ENCODE results near the gene MPV17L2. TPM values are rescaled to one million over a fixed set of nuclear protein-coding genes. Genes with fewer than 3 reads are reported as not detected.

MPV17L2 gene
- total and polyA plus RNA-seq, 2 of the 4 experiments (the other 2 are of a cell fraction) = 7.2 to 19.5 TPM

GRCh38 chr19:18176367-18177310 lies 16.4 kb upstream of the MPV17L2 start:
- H3K79me1 ChIP-seq (ENCODE audit: low read depth in 1 of 2, low read length in 2 of 2) = no peaks in the 10 kb centered on the region
- BruUV-seq (replicated peaks) = no TSS peak
- no peak overlapping the region for H3K9ac ChIP-seq (ENCODE audit: low read depth, low read length)
- no peak overlapping the region for H3K4me2 ChIP-seq (ENCODE audit: low read depth, low read length)
- H3K27ac ChIP-seq (ENCODE audit: insufficient read depth, low read length) = no peak overlapping the region
- H2BK15ac ChIP-seq (ENCODE audit: low read depth, low read length) = no peak overlapping the region
- H2AK5ac ChIP-seq (ENCODE audit: low read depth, low read length) = no peak overlapping the region
- no peak overlapping the region; the same call in 1 of the 2 replicates for H3K14ac ChIP-seq (replicated peaks; ENCODE audit: low read depth, low read length)
- dilution Hi-C loops (cut with HindIII; ENCODE audit: low sequenced_read_pairs, unreplicated experiment) = no loop called here
- H4K20me1 ChIP-seq (ENCODE audit: insufficient read depth, low read length) = no peaks in the 10 kb centered on the region
- H3K36me3 ChIP-seq (ENCODE audit: control insufficient read depth, insufficient read depth, low read length) = no peaks in the 10 kb centered on the region
- WGBS, 2 experiments (ENCODE audit: extremely low coverage in 2 of 2, insufficient read length in 1 of 2) = 85% methylated on average over 5 of the region's 19 CpGs; no CpG with 5 or more reads in 1 of the 2 experiments
- H3K27me3 ChIP-seq (ENCODE audit: control insufficient read depth, insufficient read depth, low read length) = peaks cover 4% of the 10 kb centered on the region; the same call in 1 of the 2 replicates
- H3K4me3 ChIP-seq (ENCODE audit: insufficient read depth, low read depth, low read length) = no peak overlapping the region
- CTCF ChIA-PET = interaction anchor here (1.0 kb wide), 1 partner anchor 9 kb away, joined by 4 read pairs; no protein-coding TSS in a partner anchor
- no peak overlapping the region for H2BK5ac ChIP-seq (ENCODE audit: low read depth, low read length, poor library complexity, severe bottlenecking)
- no peak overlapping the region for H3K56ac ChIP-seq (ENCODE audit: extremely low read depth, insufficient read depth, low read length)
- no peak overlapping the region for H3K4ac ChIP-seq (ENCODE audit: low read depth, low read length)
- 0 out of 2 replicates have a peak, but pooled peaks cover 3% of the 10 kb centered on the region for H3K9me1 ChIP-seq (ENCODE audit: insufficient read depth, low read length)
- no peak overlapping the region for H2BK120ac ChIP-seq (ENCODE audit: low read depth, low read length)
- ATAC-seq (ENCODE audit: low read depth) = no peak
- H3K18ac ChIP-seq (ENCODE audit: low read depth, low read length) = no peak overlapping the region
- intact Hi-C loops (cut with micrococcal nuclease) = no loop called here
- no peak overlapping the region for H2AFZ ChIP-seq (replicated peaks; ENCODE audit: low read length, poor library complexity)
- no peak for DNase-seq
- H4K5ac ChIP-seq (ENCODE audit: low read depth, low read length) = no peak overlapping the region
- peaks cover 3% of the 10 kb centered on the region; the same call in 1 of the 2 replicates for H3K4me1 ChIP-seq (ENCODE audit: control insufficient read depth, insufficient read depth, low read length)
- no peak overlapping the region for H2BK20ac ChIP-seq (ENCODE audit: low read depth, low read length)
- POLR2A ChIA-PET (ENCODE audit: unreplicated experiment) = no interaction called here
- in situ Hi-C loops (cut with MboI; ENCODE audit: low sequenced_read_pairs) = no loop called here
- no peak overlapping the region for H3K23ac ChIP-seq (ENCODE audit: low read depth, low read length)
- no peak overlapping the region for H4K91ac ChIP-seq (ENCODE audit: insufficient read depth, low read depth, low read length)
- H3K9me3 ChIP-seq (ENCODE audit: control insufficient read depth, insufficient read depth, low read length) = no peaks in the 10 kb centered on the region
- no peak overlapping the region for H4K8ac ChIP-seq (ENCODE audit: low read depth in 2 of 2, low read length in 2 of 2)
- peak overlapping the region; percentile 13 for H2AK9ac ChIP-seq (replicated peaks; ENCODE audit: low read depth, low read length, poor library complexity)
- TF ChIP-seq BHLHE40 (IDR thresholded peaks at IDR 0.05; ENCODE audit: low read depth, low read length) (no peak), CHD1 (IDR thresholded peaks at IDR 0.05; ENCODE audit: low read depth, low read length) (no peak), POLR2A (IDR thresholded peaks at IDR 0.05; ENCODE audit: low read depth, low read length) (no peak), SMC3 (IDR thresholded peaks at IDR 0.05; ENCODE audit: low read depth, low read length) (no peak), RCOR1 (IDR thresholded peaks at IDR 0.05; ENCODE audit: insufficient replicate concordance, low read length) (no peak), FOS (IDR thresholded peaks at IDR 0.05; ENCODE audit: low read depth, low read length) (no peak), RAD21 (IDR thresholded peaks at IDR 0.05; ENCODE audit: low read length) (no peak), CEBPB (IDR thresholded peaks at IDR 0.05; ENCODE audit: low read depth, low read length) (no peak), MAZ (IDR thresholded peaks at IDR 0.05; ENCODE audit: borderline replicate concordance, low read depth, low read length) (no peak), MXI1 (IDR thresholded peaks at IDR 0.05; ENCODE audit: borderline replicate concordance, low read depth, low read length) (no peak), NFE2L2 (IDR thresholded peaks at IDR 0.05; ENCODE audit: low read depth, low read length) (no peak), MAFK (IDR thresholded peaks at IDR 0.05; ENCODE audit: low read depth, low read length) (no peak)
- TF ChIP-seq, protein P1, sequence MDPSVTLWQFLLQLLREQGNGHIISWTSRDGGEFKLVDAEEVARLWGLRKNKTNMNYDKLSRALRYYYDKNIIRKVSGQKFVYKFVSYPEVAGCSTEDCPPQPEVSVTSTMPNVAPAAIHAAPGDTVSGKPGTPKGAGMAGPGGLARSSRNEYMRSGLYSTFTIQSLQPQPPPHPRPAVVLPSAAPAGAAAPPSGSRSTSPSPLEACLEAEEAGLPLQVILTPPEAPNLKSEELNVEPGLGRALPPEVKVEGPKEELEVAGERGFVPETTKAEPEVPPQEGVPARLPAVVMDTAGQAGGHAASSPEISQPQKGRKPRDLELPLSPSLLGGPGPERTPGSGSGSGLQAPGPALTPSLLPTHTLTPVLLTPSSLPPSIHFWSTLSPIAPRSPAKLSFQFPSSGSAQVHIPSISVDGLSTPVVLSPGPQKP (IDR thresholded peaks at IDR 0.05; ENCODE audit: borderline replicate concordance, low read depth, low read length) = no peak
- TF ChIP-seq, protein P2, sequence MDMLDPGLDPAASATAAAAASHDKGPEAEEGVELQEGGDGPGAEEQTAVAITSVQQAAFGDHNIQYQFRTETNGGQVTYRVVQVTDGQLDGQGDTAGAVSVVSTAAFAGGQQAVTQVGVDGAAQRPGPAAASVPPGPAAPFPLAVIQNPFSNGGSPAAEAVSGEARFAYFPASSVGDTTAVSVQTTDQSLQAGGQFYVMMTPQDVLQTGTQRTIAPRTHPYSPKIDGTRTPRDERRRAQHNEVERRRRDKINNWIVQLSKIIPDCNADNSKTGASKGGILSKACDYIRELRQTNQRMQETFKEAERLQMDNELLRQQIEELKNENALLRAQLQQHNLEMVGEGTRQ (IDR thresholded peaks at IDR 0.05; ENCODE audit: low read depth, low read length) = no peak

All from IMR-90 (cell line).